Gastroesophageal sphincter (tissue), 3 donors: ENCODE data around the gene GRID1.

Source experiments
- POLR2A ChIP-seq, 2 donors: fragments of 450-650 bp; IDR thresholded peaks; one replicate each; pipeline ENCODE4 v1.6.1; 2017; ENCODE audit warnings: antibody characterized with exemption in 2 of 2, mild to moderate bottlenecking in 2 of 2, moderate library complexity in 1 of 2
- TF ChIP-seq, protein P1 (sequence below), 4 experiments: fragments of 200-600 bp in 2 of 4; fragments of 450-650 bp in 2 of 4; sonication (generic) in 1 of 4; IDR thresholded peaks; one replicate each; pipeline ENCODE4 v1.5.1; 2017 to 2019; ENCODE audit warnings: antibody characterized with exemption in 4 of 4, mild to moderate bottlenecking in 2 of 4, moderate library complexity in 2 of 4

DNA sequence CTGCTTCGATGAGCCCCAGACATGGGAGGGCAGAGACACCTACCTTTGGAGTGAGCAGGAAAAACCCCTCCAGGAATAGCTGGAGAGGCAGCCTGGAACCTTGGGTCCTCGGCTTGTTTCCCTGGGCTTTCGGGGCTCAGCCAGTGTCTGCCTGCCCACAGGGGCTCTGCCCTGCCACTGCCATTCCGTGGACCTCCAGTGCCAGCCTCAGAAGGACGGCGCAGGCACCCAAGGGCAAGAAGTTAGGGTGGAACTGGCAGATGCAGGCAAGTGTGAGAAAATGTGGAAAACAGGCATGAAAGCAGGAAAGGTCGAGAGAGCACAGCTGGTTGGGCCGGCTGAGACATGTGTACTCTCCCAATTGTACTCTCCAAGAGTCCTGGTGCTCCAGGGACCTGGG lies 281.5 kb downstream of the GRID1 start:
- TF ChIP-seq, protein P1, sequence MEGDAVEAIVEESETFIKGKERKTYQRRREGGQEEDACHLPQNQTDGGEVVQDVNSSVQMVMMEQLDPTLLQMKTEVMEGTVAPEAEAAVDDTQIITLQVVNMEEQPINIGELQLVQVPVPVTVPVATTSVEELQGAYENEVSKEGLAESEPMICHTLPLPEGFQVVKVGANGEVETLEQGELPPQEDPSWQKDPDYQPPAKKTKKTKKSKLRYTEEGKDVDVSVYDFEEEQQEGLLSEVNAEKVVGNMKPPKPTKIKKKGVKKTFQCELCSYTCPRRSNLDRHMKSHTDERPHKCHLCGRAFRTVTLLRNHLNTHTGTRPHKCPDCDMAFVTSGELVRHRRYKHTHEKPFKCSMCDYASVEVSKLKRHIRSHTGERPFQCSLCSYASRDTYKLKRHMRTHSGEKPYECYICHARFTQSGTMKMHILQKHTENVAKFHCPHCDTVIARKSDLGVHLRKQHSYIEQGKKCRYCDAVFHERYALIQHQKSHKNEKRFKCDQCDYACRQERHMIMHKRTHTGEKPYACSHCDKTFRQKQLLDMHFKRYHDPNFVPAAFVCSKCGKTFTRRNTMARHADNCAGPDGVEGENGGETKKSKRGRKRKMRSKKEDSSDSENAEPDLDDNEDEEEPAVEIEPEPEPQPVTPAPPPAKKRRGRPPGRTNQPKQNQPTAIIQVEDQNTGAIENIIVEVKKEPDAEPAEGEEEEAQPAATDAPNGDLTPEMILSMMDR (IDR thresholded peaks at IDR 0.05): no peak
- TF ChIP-seq POLR2A (IDR thresholded peaks at IDR 0.05): no peak
